OCI-M1 (cell line): ENCODE results near the gene CSTPP1.
A peak's percentile ranks its signal among the peaks of the same experiment; 100 is the strongest.
"Not testable (repeated sequence)": the region's sequence is repeated elsewhere in the genome, so short reads cannot be mapped to it uniquely, and the experiment has no call there.

ENCODE experiments used
- DNase-seq: peaks from one replicate; lab custom pipeline; 2025; lab: John Stamatoyannopoulos, UW

CSTPP1 gene

DNA sequence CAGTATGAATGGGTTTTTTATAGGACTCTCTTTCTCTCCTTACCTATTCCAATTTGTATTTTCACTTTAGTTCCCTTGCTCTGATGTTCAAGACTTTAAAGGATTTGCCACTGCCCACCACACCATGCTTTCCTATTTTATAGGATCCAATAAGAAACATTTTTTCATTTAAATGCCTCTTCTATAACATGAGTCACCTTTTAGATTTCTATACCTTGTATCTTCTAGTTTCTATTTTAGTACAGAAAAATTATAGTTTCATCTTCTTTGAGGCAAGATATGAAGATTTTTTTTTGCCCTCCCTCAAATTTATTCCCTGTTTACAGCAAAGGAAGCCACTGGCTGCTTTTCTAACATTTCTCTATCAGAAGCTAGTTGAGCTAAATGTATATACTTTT lies 163.4 kb downstream of the CSTPP1 start:
- DNase-seq = no peak

DNA sequence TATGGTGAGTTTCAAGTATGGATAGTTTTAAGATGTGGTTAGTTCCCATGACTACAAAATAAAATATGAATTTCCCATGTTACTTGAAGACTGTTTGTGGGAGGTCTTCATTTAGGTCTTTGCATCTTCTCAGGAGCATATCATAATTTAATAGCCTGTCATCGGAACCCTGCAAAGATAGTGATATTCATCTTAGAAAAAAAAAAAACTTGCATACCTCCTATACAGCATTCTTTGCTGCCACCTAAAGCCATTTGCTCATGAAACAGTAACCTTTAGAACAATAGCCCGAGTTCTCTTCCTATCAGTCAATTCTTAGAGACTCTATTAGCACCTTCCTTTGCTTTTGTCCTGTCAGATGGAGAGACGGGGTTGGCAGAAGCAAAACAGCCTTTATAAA lies 164.8 kb downstream of the CSTPP1 start:
- DNase-seq = peak; percentile 43

GRCh38 chr11:47104261-47104950 lies 167.8 kb downstream of the CSTPP1 start:
- DNase-seq = no peak

- DNase-seq = no peak
Observed at GRCh38 chr11:47105541-47105940, 169.0 kb downstream of the CSTPP1 start.

GRCh38 chr11:47105974-47106373 lies 169.4 kb downstream of the CSTPP1 start:
- DNase-seq = no peak

DNA sequence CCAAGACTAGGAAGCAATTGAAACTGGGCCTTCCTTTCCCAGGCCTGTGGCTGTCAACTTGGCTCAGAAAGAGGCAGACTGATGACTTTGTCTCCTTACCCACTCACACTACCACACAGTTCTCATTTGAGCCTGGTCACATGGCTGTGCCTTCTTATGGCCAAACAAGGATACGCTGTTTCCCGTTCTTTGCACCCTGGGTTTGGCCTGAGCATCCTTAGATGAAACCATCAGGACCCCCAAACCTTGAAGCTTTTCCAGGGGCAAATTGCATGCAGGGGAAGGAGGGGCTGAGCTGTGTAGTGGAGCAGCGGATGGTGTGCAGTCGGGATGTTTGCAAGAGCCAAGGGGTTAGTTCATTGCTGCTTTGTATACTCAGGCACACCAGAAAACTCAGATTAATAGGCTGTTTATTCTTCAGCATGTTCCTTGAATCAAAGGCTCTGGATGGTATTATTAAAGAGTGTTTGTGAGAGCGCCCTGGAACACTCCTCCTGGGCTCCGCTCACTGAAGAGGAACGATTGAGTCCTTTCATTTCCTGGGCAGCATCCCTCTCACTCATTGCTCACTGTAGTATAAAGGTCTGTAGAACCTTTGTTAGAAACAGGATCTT lies 170.3 kb downstream of the CSTPP1 start:
- no peak for DNase-seq

DNA sequence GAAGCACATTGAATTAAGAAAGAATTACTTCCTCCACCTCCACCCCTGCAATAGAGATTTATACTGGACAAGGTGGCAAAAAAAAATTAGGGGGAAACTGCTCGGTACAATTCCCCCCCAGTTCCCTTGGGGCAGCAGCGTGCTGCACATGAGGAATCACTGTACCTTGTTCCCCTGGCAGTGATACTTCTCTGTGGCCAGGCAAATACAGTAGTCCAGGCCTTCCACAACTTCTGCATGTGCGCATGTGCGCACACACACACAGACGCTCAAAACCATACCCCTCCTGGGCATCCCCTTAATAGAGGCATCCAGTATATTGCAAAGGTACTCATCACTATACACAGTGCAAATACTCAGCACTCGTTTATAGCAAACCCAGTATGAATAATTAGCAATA lies 171.2 kb downstream of the CSTPP1 start:
- DNase-seq = no peak

GRCh38 chr11:47108214-47108613 lies 171.7 kb downstream of the CSTPP1 start:
- no peak for DNase-seq

DNA sequence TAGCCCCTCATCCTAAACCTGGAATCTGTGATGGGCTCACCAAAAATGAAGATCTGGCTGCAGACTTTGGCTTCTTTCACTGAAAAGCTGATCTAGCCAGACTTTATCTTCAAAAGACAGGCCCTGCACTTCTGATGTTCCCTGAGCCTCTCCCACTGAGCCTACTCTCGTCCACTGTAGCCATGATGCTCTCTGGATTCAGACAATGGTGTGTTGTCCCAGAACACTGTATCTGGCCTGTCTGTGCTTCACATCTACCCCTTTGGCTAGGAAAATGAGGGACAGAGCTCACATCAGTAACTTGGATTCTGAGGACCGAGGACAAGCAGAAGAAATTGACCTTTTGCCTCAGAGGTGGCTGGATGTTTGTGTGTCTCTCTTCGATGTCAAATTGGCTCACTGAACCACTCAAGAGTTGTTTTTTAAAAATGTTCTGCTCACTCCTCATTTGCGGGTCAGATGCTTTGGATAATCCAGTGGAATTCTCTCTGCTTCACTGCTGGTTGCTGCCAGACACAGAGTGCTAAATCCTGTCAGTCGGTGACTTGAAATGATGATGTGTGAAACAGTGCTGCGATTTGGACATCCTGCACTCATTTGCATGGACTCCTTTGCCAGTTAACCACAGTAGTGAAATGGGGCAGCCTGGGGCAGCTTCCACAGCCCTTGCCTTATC lies 172.6 kb downstream of the CSTPP1 start:
- DNase-seq = no peak

DNA sequence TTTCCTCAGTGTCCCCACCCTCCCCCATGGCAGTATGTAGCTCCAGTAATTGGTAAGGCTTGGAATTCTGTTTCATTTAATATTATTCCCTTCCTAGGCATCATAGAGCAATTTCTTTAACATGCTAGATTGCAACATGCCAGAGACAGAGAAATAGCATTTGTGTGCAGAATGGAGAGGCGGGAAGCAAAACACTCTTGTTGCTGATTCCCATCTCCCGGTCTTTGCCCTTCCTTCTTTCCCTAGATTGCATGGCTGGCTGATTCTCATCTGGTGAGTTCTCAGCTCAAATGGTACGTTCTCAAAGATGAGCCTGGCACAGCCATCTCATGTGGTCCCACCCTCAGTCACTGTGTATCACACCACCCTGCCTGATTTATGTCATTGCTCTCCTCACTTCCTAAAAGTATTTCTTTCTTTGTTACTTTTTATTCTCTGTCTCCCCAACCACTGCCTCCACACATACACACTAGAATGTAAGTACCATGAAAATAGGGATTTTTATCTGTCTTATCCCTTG lies 173.2 kb downstream of the CSTPP1 start:
- DNase-seq = no peak

- no peak for DNase-seq
Observed at GRCh38 chr11:47111318-47111804, 174.8 kb downstream of the CSTPP1 start.

DNA sequence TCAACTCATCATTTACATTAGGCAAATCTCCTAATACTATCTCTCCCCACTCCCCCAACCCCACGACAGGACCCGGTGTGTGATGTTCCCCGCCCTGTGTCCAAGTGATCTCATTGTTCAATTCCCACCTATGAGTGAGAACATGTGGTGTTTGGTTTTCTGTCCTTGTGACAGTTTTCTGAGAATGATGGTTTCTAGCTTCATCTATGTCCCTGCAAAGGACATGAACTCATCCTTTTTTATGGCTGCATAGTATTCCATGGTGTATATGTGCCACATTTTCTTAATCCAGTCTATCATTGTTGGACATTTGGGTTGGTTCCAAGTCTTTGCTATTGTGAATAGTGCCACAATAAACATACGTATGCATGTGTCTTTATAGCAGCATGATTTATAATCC lies 176.4 kb downstream of the CSTPP1 start:
- not testable (repeated sequence) for DNase-seq

GRCh38 chr11:47118958-47119688 lies 182.6 kb downstream of the CSTPP1 start:
- not testable (repeated sequence) for DNase-seq

DNA sequence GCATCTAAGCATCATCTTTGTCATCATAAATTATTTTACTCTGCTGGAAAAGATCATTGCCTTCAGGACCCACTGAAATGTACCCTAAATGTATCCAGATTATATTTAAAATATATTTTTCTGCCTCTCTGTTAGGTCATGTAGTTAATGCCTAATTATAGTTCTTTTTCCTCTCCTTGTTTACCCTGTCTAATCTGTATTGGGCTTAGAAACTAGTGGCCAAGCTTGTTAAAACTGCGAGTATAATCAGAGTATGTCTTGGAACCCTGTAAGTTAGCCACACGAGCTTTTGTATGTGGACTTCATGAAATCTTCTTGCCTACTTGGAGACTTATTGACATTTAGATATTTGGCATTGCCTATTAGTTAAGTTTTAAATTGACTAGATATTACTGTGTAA lies 184.5 kb downstream of the CSTPP1 start:
- no peak for DNase-seq

DNA sequence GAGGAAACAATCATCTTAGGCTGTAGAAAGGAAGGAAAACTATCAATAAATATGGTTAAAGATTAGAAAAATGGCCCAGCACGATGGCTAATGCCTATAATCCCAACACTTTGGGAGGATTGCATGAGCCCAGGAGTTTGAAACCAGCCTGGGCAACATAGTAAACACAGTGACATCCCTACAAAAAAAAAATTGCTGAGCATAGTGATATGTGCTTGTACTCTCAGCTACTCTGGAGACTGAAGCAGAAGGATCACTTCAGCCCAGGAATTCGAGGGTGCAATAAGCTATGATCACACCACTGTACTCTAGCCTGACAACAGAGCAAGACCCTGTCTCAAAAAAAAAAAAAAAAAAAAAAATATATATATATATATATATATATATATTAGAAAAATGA lies 185.2 kb downstream of the CSTPP1 start:
- no peak for DNase-seq

DNA sequence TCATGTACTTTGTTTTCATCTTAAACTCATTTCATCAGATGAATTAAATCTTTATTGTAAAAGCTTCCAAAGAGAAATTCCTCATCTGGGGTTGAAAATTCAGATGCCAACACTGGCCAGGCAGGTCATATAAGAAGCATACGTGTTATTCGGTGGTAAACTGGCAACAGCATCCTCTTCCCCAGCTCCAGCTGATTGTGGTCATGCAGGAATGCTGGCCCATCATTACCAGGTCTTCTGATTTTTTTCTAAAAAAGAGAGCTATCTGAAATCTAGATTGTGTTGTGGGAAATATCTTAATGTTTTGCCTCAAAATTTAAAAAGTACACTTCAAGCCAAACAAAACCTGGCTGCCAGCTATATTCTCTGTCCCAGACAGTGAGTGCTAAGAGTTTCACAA lies 186.5 kb downstream of the CSTPP1 start:
- DNase-seq = no peak

- no peak for DNase-seq
Observed at GRCh38 chr11:47124675-47125074, 188.1 kb downstream of the CSTPP1 start.

DNA sequence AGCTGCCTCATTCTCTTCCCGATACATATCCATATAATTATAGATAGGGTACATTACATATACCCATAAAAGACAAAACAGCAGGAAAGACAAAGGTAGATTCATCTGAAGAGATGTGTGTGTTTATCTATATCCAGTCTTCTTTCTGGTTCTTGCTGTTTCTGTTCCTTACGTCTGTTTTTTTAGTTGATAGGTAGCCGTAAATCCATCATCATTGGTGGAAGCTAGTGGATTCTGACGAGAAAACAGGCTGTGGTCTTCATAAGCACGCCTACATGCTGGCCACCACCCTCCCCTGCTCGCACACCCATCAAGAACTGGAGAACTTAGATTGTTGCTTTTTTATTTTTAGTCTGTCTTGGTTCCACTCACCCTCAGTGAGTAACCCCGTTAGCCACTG lies 188.5 kb downstream of the CSTPP1 start:
- DNase-seq = no peak

DNA sequence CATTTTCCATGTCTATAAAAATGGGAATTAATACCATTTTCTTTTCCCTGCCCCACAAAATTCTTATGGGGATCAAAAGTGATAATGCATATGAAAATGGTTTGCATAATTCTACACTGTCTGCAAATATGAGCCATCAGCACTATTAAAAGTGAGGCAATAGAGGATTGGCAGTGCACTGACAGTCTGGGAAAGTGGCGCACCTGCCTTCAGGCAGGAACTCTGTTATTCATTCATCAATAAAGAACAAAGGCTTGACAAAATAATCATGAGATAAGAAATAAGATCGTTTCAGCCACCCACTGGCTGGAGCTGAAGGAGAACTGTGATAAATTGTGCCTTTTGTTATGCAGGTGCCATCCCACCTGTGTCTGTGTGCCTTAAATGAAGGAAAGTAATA lies 190.7 kb downstream of the CSTPP1 start:
- DNase-seq = no peak

DNA sequence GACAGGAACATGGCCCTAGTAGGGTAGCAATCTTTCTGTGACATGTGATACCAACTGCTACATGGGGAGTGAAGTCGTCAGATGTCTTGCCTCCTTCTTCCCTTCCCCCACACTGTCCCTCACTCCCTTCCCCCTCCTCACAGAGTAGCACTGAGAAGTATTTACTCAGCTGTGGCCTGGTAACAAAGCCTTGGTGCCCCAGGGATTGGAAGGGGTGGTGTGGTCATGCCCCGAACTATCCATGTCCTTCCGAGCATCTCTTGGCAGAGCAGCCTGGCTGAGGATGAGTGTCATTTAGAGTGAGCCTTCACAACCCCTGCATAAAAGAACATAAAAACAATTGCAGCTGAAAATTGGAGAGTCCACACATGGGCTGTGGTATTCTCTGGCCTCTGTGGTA lies 194.0 kb downstream of the CSTPP1 start:
- peak; percentile 63 for DNase-seq

DNA sequence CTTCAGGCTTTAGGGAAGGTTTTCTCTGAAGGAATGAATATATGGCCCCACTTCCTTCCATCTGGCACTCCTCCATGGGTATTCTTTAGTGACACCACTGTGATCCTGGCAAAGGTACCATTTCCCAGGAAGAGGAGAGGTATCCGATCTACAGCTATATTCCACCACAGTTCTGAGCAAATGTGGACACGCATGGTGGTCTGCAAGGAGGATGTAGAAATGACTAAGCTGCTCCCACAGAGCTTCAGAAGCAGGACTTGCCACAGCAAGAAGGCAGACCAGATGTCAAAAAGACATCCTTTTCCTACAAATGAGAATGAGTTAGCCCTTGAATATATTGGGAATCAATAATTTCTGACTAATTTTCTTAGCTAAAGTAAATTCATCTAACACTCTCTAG lies 194.6 kb downstream of the CSTPP1 start:
- DNase-seq = no peak

GRCh38 chr11:47132490-47132889 lies 195.9 kb downstream of the CSTPP1 start:
- no peak for DNase-seq
